EH (cell line): ENCODE data around the gene PDF.
"Not testable (repeated sequence)": the region's sequence is repeated elsewhere in the genome, so short reads cannot be mapped to it uniquely, and the experiment has no call there.

Source experiments
- DNase-seq: peaks from one replicate; pipeline ENCODE4 v3.0.0-alpha.2; 2015; ENCODE audit warnings: low read depth

Gene PDF

GRCh38 chr16:69316595-69317034, 13.8 kb downstream of the PDF start:
- DNase-seq: no peak

- DNase-seq: no peak
These were observed 14.7 kb downstream of the PDF start for GRCh38 chr16:69315486-69316311.

GRCh38 chr16:69314534-69314933, 15.9 kb downstream of the PDF start:
- DNase-seq: no peak

- DNase-seq: no peak
These were observed 16.9 kb downstream of the PDF start for GRCh38 chr16:69313469-69313868.

- peak; percentile 51 for DNase-seq
These were observed 18.6 kb downstream of the PDF start for GRCh38 chr16:69311533-69312387.

GRCh38 chr16:69310653-69311532, 19.5 kb downstream of the PDF start, which contains the start of gene VPS4A:
Gene VPS4A (plus strand): TSS chr16:69311350. CDS start chr16:69311512, 162 bp downstream.
- DNase-seq: peak; percentile 96

GRCh38 chr16:69309316-69309715, 21.1 kb downstream of the PDF start:
- DNase-seq: no peak

- no peak for DNase-seq
These were observed 22.5 kb downstream of the PDF start for GRCh38 chr16:69307856-69308255.

- no peak for DNase-seq
These were observed 23.3 kb downstream of the PDF start for GRCh38 chr16:69307091-69307490.

- DNase-seq: no peak
These were observed 24.4 kb downstream of the PDF start for GRCh38 chr16:69306031-69306430.

- DNase-seq: no peak
These were observed 28.1 kb downstream of the PDF start for GRCh38 chr16:69302301-69302700.

- no peak for DNase-seq
These were observed 28.5 kb downstream of the PDF start for GRCh38 chr16:69301861-69302260.

GRCh38 chr16:69301187-69301586, 29.2 kb downstream of the PDF start:
- DNase-seq: no peak

- DNase-seq: no peak
These were observed 32.1 kb downstream of the PDF start for GRCh38 chr16:69298261-69298660.

- DNase-seq: not testable (repeated sequence)
These were observed 33.6 kb downstream of the PDF start for GRCh38 chr16:69296771-69297170.

- peak; percentile 52 for DNase-seq
These were observed 36.3 kb downstream of the PDF start for GRCh38 chr16:69294051-69294450.

- DNase-seq: no peak
These were observed 37.0 kb downstream of the PDF start for GRCh38 chr16:69293401-69293800.

- DNase-seq: not testable (repeated sequence)
These were observed 38.7 kb downstream of the PDF start for GRCh38 chr16:69291657-69292056.

GRCh38 chr16:69286941-69287713, 43.3 kb downstream of the PDF start:
- DNase-seq: peak; percentile 67

- DNase-seq: peak; percentile 50
These were observed 45.1 kb downstream of the PDF start for GRCh38 chr16:69285240-69285639.

GRCh38 chr16:69283851-69284250, 46.5 kb downstream of the PDF start:
- no peak for DNase-seq
